K562 (cell line): Measurements from ENCODE around the gene AMPD3. TPM values are rescaled to one million over a fixed set of nuclear protein-coding genes. Genes with fewer than 3 reads are reported as not detected.

Experiments used
- CAMTA2 ChIP-seq: fragments of 250-450 bp; sonication (Bioruptor Pico); conservative IDR thresholded peaks from 2 replicates; pipeline ENCODE4 v1.5.1; 2022
- CCAR2 ChIP-seq: fragments of 200-400 bp; formaldehyde crosslinking; IDR thresholded peaks from 2 replicates; pipeline ENCODE4 v1.6.1; 2017; ENCODE audit warnings: mild to moderate bottlenecking, low read depth, low read length
- CCNT2 ChIP-seq: IDR thresholded peaks from 2 replicates; pipeline ENCODE4 v1.6.1; 2011; ENCODE audit warnings: borderline replicate concordance, low read depth, mild to moderate bottlenecking, moderate library complexity, mixed read lengths, low read length; ENCODE audit not compliant: insufficient read length; ENCODE audit errors: extremely low read depth
- CHAMP1 ChIP-seq: fragments of 450-650 bp; IDR thresholded peaks from 2 replicates; pipeline ENCODE4 v1.6.1; 2016; ENCODE audit warnings: mild to moderate bottlenecking
- CREM ChIP-seq: IDR thresholded peaks from 2 replicates; pipeline ENCODE4 v1.6.1; 2014; ENCODE audit warnings: antibody characterized with exemption, low read depth
- CSDE1 ChIP-seq, 2 experiments: fragments of 450-650 bp; IDR thresholded peaks; 2 replicates each; pipeline ENCODE4 v1.6.1; 2016; ENCODE audit warnings: mild to moderate bottlenecking in 1 of 2
- EHMT2 ChIP-seq: fragments of 450-650 bp; IDR thresholded peaks from 2 replicates; pipeline ENCODE4 v1.6.1; 2018; ENCODE audit warnings: antibody characterized with exemption
- EWSR1 ChIP-seq: fragments of 450-650 bp; IDR thresholded peaks from 2 replicates; pipeline ENCODE4 v1.6.1; 2018; ENCODE audit warnings: borderline replicate concordance, mild to moderate bottlenecking, low read depth, moderate library complexity; ENCODE audit not compliant: partially characterized antibody
- FUS ChIP-seq: fragments of 200-400 bp; formaldehyde crosslinking; optimal IDR thresholded peaks from 2 replicates; pipeline ENCODE3; 2017; ENCODE audit warnings: low read depth, low read length
- HEY1 ChIP-seq: fragments of 250-450 bp; sonication (Bioruptor Pico); IDR thresholded peaks from 2 replicates; pipeline ENCODE4 v1.5.0; 2020; ENCODE audit warnings: mild to moderate bottlenecking, moderate library complexity, borderline replicate concordance
- KDM5B ChIP-seq: fragments of 200-600 bp; sonication (generic); IDR thresholded peaks from 2 replicates; pipeline ENCODE4 v1.6.1; 2012; ENCODE audit warnings: low read depth, mild to moderate bottlenecking, moderate library complexity, low read length, control low read depth, inconsistent platforms; ENCODE audit not compliant: insufficient replicate concordance
- KLF10 ChIP-seq: fragments of 250-450 bp; sonication (Bioruptor Pico); IDR thresholded peaks from 2 replicates; pipeline ENCODE4 v1.6.1; 2021; ENCODE audit warnings: matching md5 sums
- KLF13 ChIP-seq: fragments of 450-650 bp; IDR thresholded peaks from 2 replicates; pipeline ENCODE4 v1.6.1; 2016; ENCODE audit warnings: missing genetic modification characterization, low read depth, mild to moderate bottlenecking, missing compliant biosample characterization, moderate library complexity, borderline replicate concordance
- NFRKB ChIP-seq: fragments of 450-650 bp; IDR thresholded peaks from 2 replicates; pipeline ENCODE4 v1.6.1; 2016; ENCODE audit warnings: low read depth
- NKRF ChIP-seq: fragments of 450-650 bp; IDR thresholded peaks from 2 replicates; pipeline ENCODE4 v1.6.1; 2016; ENCODE audit warnings: borderline replicate concordance
- RUNX1 ChIP-seq: sonication (generic); IDR thresholded peaks from 2 replicates; pipeline ENCODE4 v1.6.1; 2016; ENCODE audit warnings: antibody characterized with exemption, low read depth
- SLC30A9 ChIP-seq: fragments of 250-450 bp; sonication (Bioruptor Pico); IDR thresholded peaks from 2 replicates; pipeline ENCODE4 v1.8.0; 2022; ENCODE audit warnings: mild to moderate bottlenecking, moderate library complexity
- SMAD4 ChIP-seq: fragments of 250-450 bp; sonication (Bioruptor Pico); conservative IDR thresholded peaks from 2 replicates; pipeline ENCODE4 v1.8.0; 2021; ENCODE audit warnings: inconsistent platforms, mild to moderate bottlenecking, moderate library complexity
- SOX6 ChIP-seq: fragments of 450-650 bp; IDR thresholded peaks from 2 replicates; pipeline ENCODE4 v1.6.1; 2014; ENCODE audit warnings: mild to moderate bottlenecking
- THAP12 ChIP-seq: fragments of 250-450 bp; sonication (Bioruptor Pico); IDR thresholded peaks from 2 replicates; pipeline ENCODE4 v1.9.0; 2021; ENCODE audit warnings: mild to moderate bottlenecking, inconsistent platforms
- ZNF212 ChIP-seq: fragments of 450-650 bp; formaldehyde crosslinking; IDR thresholded peaks from 2 replicates; pipeline ENCODE4 v1.4.0; 2020; ENCODE audit warnings: mild to moderate bottlenecking
- ZNF24 ChIP-seq: fragments of 450-650 bp; IDR thresholded peaks from 2 replicates; pipeline ENCODE4 v1.6.1; 2016
- ZNF354B ChIP-seq: fragments of 250-450 bp; sonication (Bioruptor Pico); IDR thresholded peaks from 2 replicates; pipeline ENCODE4 v1.4.0; 2020
- polyA plus RNA-seq, 8 experiments: library from polyadenylated mRNA; depleted of rRNA in 4 of 8; stranded (reverse) in 5 of 8; unstranded in 3 of 8; fragments of >200 nt; fragmentation: Nextera tagmentation in 2 of 8; fragmentation: Illumina TruSeq in 1 of 8; extraction: Ambion mirVana in 2 of 8; extraction: Trizol in 1 of 8; gene quantifications; 2 replicates each; pipeline versions ENCODE4 v1.2.1 to v1.2.3, GENCODE V29; 2011 to 2014; ENCODE audit warnings: inconsistent platforms in 1 of 8, missing spikeins in 1 of 8
- total RNA-seq, 7 experiments: library from RNA; depleted of rRNA in 6 of 7; stranded (reverse); fragments of >200 nt in 6 of 7; fragmentation: Illumina TruSeq in 2 of 7; extraction: Trizol in 2 of 7; gene quantifications; 2 replicates each; pipeline versions ENCODE4 v1.2.1 to v1.2.3, GENCODE V29; 2011 to 2021; ENCODE audit warnings: low replicate concordance in 1 of 7

The AMPD3 gene
- total and polyA plus RNA-seq, 9 of the 15 experiments (the other 6 are each of a cell fraction or from before 2014, with no cell fraction given), result 4.4 to 23.6 (median 11.2) TPM

GRCh38 chr11:10540915-10541560 lies 86.0 kb downstream of the AMPD3 start, which contains the start of gene RNF141 (continued):
- peak; percentile 77 for TF ChIP-seq THAP12 (CRISPR knock-in tag)
- TF ChIP-seq ZNF212 (CRISPR knock-in tag), result 0 out of 2 replicates have a peak, but pooled peaks have one; percentile 21
- TF ChIP-seq SLC30A9 (CRISPR knock-in tag), result no peak
- TF ChIP-seq CREM, result peak; percentile 100
- peak; percentile 80; the same call in 1 of the 2 replicates for TF ChIP-seq NKRF
- peak; percentile 69 for TF ChIP-seq FUS
- no peak for TF ChIP-seq CCAR2
- 0 out of 2 replicates have a peak, but pooled peaks have one; percentile 30 for TF ChIP-seq ZNF24
- peak; percentile 97 for TF ChIP-seq KDM5B
- TF ChIP-seq EWSR1, result no peak
- peak; percentile 39; the same call in 1 of the 2 replicates for TF ChIP-seq RUNX1
- no peak for TF ChIP-seq CAMTA2
- TF ChIP-seq KLF10 (CRISPR knock-in tag), result no peak
- peak; percentile 48; the same call in 1 of the 2 replicates for TF ChIP-seq NFRKB
- TF ChIP-seq ZNF354B (CRISPR knock-in tag), result no peak
- TF ChIP-seq CHAMP1, result peak; percentile 25; the same call in 1 of the 2 replicates
- peak in 1 of 2 experiments; percentile 94; a peak in 2 of 4 replicates for TF ChIP-seq CSDE1 (IDR thresholded peaks at IDR 0.05)
- TF ChIP-seq EHMT2, result peak; percentile 20; the same call in 1 of the 2 replicates
- TF ChIP-seq KLF13 (tag), result peak; percentile 96
- TF ChIP-seq HEY1 (CRISPR knock-in tag), result no peak
- peak; percentile 47; the same call in 1 of the 2 replicates for TF ChIP-seq SMAD4
- peak; percentile 89 for TF ChIP-seq CCNT2
- TF ChIP-seq SOX6, result peak; percentile 24
